SJSA1 (cell line): ENCODE data around the gene TMEM209. TPM values are rescaled to one million over a fixed set of nuclear protein-coding genes. Genes with fewer than 3 reads are reported as not detected.
"Not testable (repeated sequence)": the region's sequence is repeated elsewhere in the genome, so short reads cannot be mapped to it uniquely, and the experiment has no call there.

Source experiments
- DNase-seq, 2 experiments: peaks; one replicate each; pipeline ENCODE4 v3.0.0-alpha.2; 2015 to 2020; ENCODE audit warnings: low spot score in 2 of 2, low read depth in 1 of 2
- H3K27ac ChIP-seq: fragments of 250-450 bp; sonication (Bioruptor Pico); 2 replicates; pipeline ENCODE4 v1.5.1; 2020; ENCODE audit warnings: mild to moderate bottlenecking, moderate library complexity
- H3K27me3 ChIP-seq: fragments of 250-450 bp; sonication (Bioruptor Pico); replicated peaks from 2 replicates; pipeline ENCODE4 v1.5.1; 2020; ENCODE audit warnings: mild to moderate bottlenecking, moderate library complexity
- H3K36me3 ChIP-seq: fragments of 250-450 bp; sonication (Bioruptor Pico); 2 replicates; pipeline ENCODE4 v1.5.1; 2020; ENCODE audit warnings: mild to moderate bottlenecking
- H3K4me1 ChIP-seq: fragments of 250-450 bp; sonication (Bioruptor Pico); replicated peaks from 2 replicates; pipeline ENCODE4 v1.6.1; 2021; ENCODE audit warnings: mild to moderate bottlenecking
- H3K4me3 ChIP-seq: fragments of 250-450 bp; sonication (Bioruptor Pico); 2 replicates; pipeline ENCODE4 v1.5.1; 2020; ENCODE audit warnings: mild to moderate bottlenecking
- H3K9me3 ChIP-seq: fragments of 250-450 bp; sonication (Bioruptor Pico); replicated peaks from 2 replicates; pipeline ENCODE4 v1.5.1; 2020; ENCODE audit warnings: mild to moderate bottlenecking
- total RNA-seq: library from RNA; depleted of rRNA; stranded (reverse); fragments of >200 nt; shearing (Covaris generic); gene quantifications from 2 replicates; pipeline ENCODE4 v1.2.3, GENCODE V29; 2014; rRNA removed

TMEM209 gene
- total RNA-seq, 1 experiment from 2014 or later = 24.6 TPM

- Histone ChIP-seq H3K4me3 (no peak overlapping the region), H3K27ac (no peak overlapping the region), H3K4me1 (no peaks in the 10 kb centered on the region), H3K36me3 (peaks cover 44% of the 10 kb centered on the region), H3K27me3 (no peaks in the 10 kb centered on the region), H3K9me3 (no peaks in the 10 kb centered on the region)
- DNase-seq = no peak
Measured at GRCh38 chr7:130127821-130128317, 77.3 kb downstream of the TMEM209 start.

- H3K27me3 ChIP-seq = no peaks in the 10 kb centered on the region
- no peak overlapping the region for H3K27ac ChIP-seq
- DNase-seq = no peak
- no peak overlapping the region for H3K4me3 ChIP-seq
- no peaks in the 10 kb centered on the region for H3K4me1 ChIP-seq
- H3K36me3 ChIP-seq = peaks cover 43% of the 10 kb centered on the region
- H3K9me3 ChIP-seq = no peaks in the 10 kb centered on the region
Measured at GRCh38 chr7:130127404-130127803, 77.8 kb downstream of the TMEM209 start.

GRCh38 chr7:130126840-130127239 is 78.4 kb downstream of the TMEM209 start:
- not testable (repeated sequence) for DNase-seq, H3K27ac ChIP-seq, H3K4me1 ChIP-seq, H3K9me3 ChIP-seq, H3K27me3 ChIP-seq, H3K4me3 ChIP-seq
- peaks cover 49% of the 10 kb centered on the region for H3K36me3 ChIP-seq

GRCh38 chr7:130124711-130125110 is 80.5 kb downstream of the TMEM209 start:
- no peak overlapping the region for H3K4me3 ChIP-seq
- no peaks in the 10 kb centered on the region for H3K4me1 ChIP-seq
- H3K36me3 ChIP-seq = peaks cover 52% of the 10 kb centered on the region
- H3K9me3 ChIP-seq = no peaks in the 10 kb centered on the region
- no peaks in the 10 kb centered on the region for H3K27me3 ChIP-seq
- DNase-seq = no peak
- H3K27ac ChIP-seq = no peak overlapping the region

GRCh38 chr7:130123501-130123900 is 81.7 kb downstream of the TMEM209 start:
- H3K27me3 ChIP-seq = no peaks in the 10 kb centered on the region
- no peak for DNase-seq
- H3K27ac ChIP-seq = no peak overlapping the region
- H3K4me3 ChIP-seq = no peak overlapping the region
- no peaks in the 10 kb centered on the region for H3K4me1 ChIP-seq
- peaks cover 44% of the 10 kb centered on the region for H3K36me3 ChIP-seq
- H3K9me3 ChIP-seq = no peaks in the 10 kb centered on the region

- no peaks in the 10 kb centered on the region for H3K27me3 ChIP-seq
- no peak for DNase-seq
- H3K4me3 ChIP-seq = no peak overlapping the region
- H3K27ac ChIP-seq = no peak overlapping the region
- H3K9me3 ChIP-seq = no peaks in the 10 kb centered on the region
- peaks cover 33% of the 10 kb centered on the region for H3K36me3 ChIP-seq
- no peaks in the 10 kb centered on the region for H3K4me1 ChIP-seq
Measured at GRCh38 chr7:130118801-130119200, 86.4 kb downstream of the TMEM209 start.

- Histone ChIP-seq H3K27me3 (no peaks in the 10 kb centered on the region), H3K9me3 (no peaks in the 10 kb centered on the region), H3K36me3 (peaks cover 28% of the 10 kb centered on the region), H3K4me3 (no peak overlapping the region), H3K27ac (no peak overlapping the region), H3K4me1 (no peaks in the 10 kb centered on the region)
- DNase-seq = no peak
Measured at GRCh38 chr7:130118294-130118693, 86.9 kb downstream of the TMEM209 start.

- Histone ChIP-seq H3K4me3 (no peak overlapping the region), H3K27ac (no peak overlapping the region), H3K9me3 (no peaks in the 10 kb centered on the region), H3K27me3 (no peaks in the 10 kb centered on the region), H3K36me3 (peaks cover 5% of the 10 kb centered on the region), H3K4me1 (no peaks in the 10 kb centered on the region)
- DNase-seq = no peak
Measured at GRCh38 chr7:130114776-130115175, 90.4 kb downstream of the TMEM209 start.

Other genes with a start within 250 kb of the TMEM209 start
- gene ZC3HC1, start 154.0 kb downstream of the TMEM209 start, total RNA-seq = 29.4 and 55.1 TPM in 2 replicates
- gene KLHDC10, start 134.9 kb downstream of the TMEM209 start, total RNA-seq = 15.9 and 23.0 TPM in 2 replicates
- gene SSMEM1, start 2.5 kb upstream of the TMEM209 start, total RNA-seq = not detected in 2 replicates
- not detected in 2 replicates for gene CPA2, start 61.5 kb upstream of the TMEM209 start, total RNA-seq
- gene CPA4, start 87.8 kb upstream of the TMEM209 start, total RNA-seq = 12.0 and 14.7 TPM in 2 replicates
- 0.87 TPM in 1 of 2 replicates, not detected in the other for gene CPA5, start 139.4 kb upstream of the TMEM209 start, total RNA-seq
- gene CPA1, start 175.1 kb upstream of the TMEM209 start, total RNA-seq = not detected in 2 replicates
- gene CEP41, start 235.6 kb upstream of the TMEM209 start, total RNA-seq = 20.4 and 21.6 TPM in 2 replicates